K562 (cell line): ENCODE results near the gene ELK4. TPM values are rescaled to one million over a fixed set of nuclear protein-coding genes. Genes with fewer than 3 reads are reported as not detected.
A peak's percentile ranks its signal among the peaks of the same experiment; 100 is the strongest.

Experiments
- ARHGAP35 ChIP-seq: fragments of 450-650 bp; IDR thresholded peaks from 2 replicates; pipeline ENCODE4 v1.6.1; 2018; ENCODE audit not compliant: partially characterized antibody
- CREM ChIP-seq: IDR thresholded peaks from 2 replicates; pipeline ENCODE4 v1.6.1; 2014; ENCODE audit warnings: antibody characterized with exemption, low read depth
- GATAD2A ChIP-seq: fragments of 450-650 bp; IDR thresholded peaks from 2 replicates; pipeline ENCODE4 v1.6.1; 2017
- KLF1 ChIP-seq: fragments of 450-650 bp; IDR thresholded peaks from 2 replicates; pipeline ENCODE4 v1.6.1; 2016; ENCODE audit warnings: missing genetic modification characterization, missing compliant biosample characterization
- MECOM ChIP-seq: fragments of 250-450 bp; sonication (Bioruptor Pico); IDR thresholded peaks from 2 replicates; pipeline ENCODE4 v1.8.0; 2022; ENCODE audit warnings: inconsistent platforms
- NCOA4 ChIP-seq: fragments of 450-650 bp; IDR thresholded peaks from 2 replicates; pipeline ENCODE4 v1.6.1; 2018; ENCODE audit warnings: mild to moderate bottlenecking; ENCODE audit not compliant: partially characterized antibody
- NELFE ChIP-seq: IDR thresholded peaks from 2 replicates; pipeline ENCODE4 v1.6.1; 2011; ENCODE audit warnings: mild to moderate bottlenecking; ENCODE audit not compliant: insufficient read depth, insufficient read length
- PHB2 ChIP-seq: fragments of 450-650 bp; IDR thresholded peaks from 2 replicates; pipeline ENCODE4 v1.6.1; 2017; ENCODE audit warnings: low read depth
- RFX5 ChIP-seq: IDR thresholded peaks from 2 replicates; pipeline ENCODE4 v1.6.1; 2011; ENCODE audit warnings: low read depth, mild to moderate bottlenecking, improper control_type of control experiment, low read length
- STAG1 ChIP-seq: sonication (generic); formaldehyde crosslinking; IDR thresholded peaks from 2 replicates; pipeline ENCODE4 v1.5.0; 2020; ENCODE audit warnings: missing genetic modification reagents, borderline replicate concordance
- STAT5B ChIP-seq: fragments of 250-450 bp; sonication (Bioruptor Pico); IDR thresholded peaks from 2 replicates; pipeline ENCODE4 v1.8.0; 2021; ENCODE audit warnings: mild to moderate bottlenecking, inconsistent platforms
- TAF1 ChIP-seq: IDR thresholded peaks from 2 replicates; pipeline ENCODE4 v1.6.1; 2011; ENCODE audit warnings: mild to moderate bottlenecking, low read length, moderate library complexity; ENCODE audit not compliant: insufficient read depth, control insufficient read depth, severe bottlenecking; ENCODE audit errors: extremely low read depth
- TEAD4 ChIP-seq, 2 experiments: sonication (generic) in 1 of 2; formaldehyde crosslinking in 1 of 2; IDR thresholded peaks; 2 replicates each; pipeline versions ENCODE4 v1.6.1 to v1.8.0; 2012 to 2022; ENCODE audit warnings: borderline replicate concordance in 1 of 2, inconsistent platforms in 1 of 2, low read length in 1 of 2, mild to moderate bottlenecking in 1 of 2, missing genetic modification reagents in 1 of 2
- ZBTB7A ChIP-seq: IDR thresholded peaks from 2 replicates; pipeline ENCODE4 v1.6.1; 2011; ENCODE audit warnings: low read depth, mild to moderate bottlenecking, low read length, moderate library complexity, borderline replicate concordance; ENCODE audit not compliant: control insufficient read depth
- ZBTB9 ChIP-seq: fragments of 450-650 bp; formaldehyde crosslinking; IDR thresholded peaks from 2 replicates; pipeline ENCODE4 v1.4.0; 2020; ENCODE audit warnings: mild to moderate bottlenecking, moderate library complexity
- ZNF444 ChIP-seq: fragments of 250-450 bp; sonication (Bioruptor Pico); IDR thresholded peaks from 2 replicates; pipeline ENCODE4 v1.4.0; 2020; ENCODE audit warnings: mild to moderate bottlenecking, moderate library complexity
- polyA plus RNA-seq, 8 experiments: library from polyadenylated mRNA; depleted of rRNA in 4 of 8; stranded (reverse) in 5 of 8; unstranded in 3 of 8; fragments of >200 nt; fragmentation: Nextera tagmentation in 2 of 8; fragmentation: Illumina TruSeq in 1 of 8; extraction: Ambion mirVana in 2 of 8; extraction: Trizol in 1 of 8; gene quantifications; 2 replicates each; pipeline versions ENCODE4 v1.2.1 to v1.2.3, GENCODE V29; 2011 to 2014; ENCODE audit warnings: inconsistent platforms in 1 of 8, missing spikeins in 1 of 8
- total RNA-seq, 7 experiments: library from RNA; depleted of rRNA in 6 of 7; stranded (reverse); fragments of >200 nt in 6 of 7; fragmentation: Illumina TruSeq in 2 of 7; extraction: Trizol in 2 of 7; gene quantifications; 2 replicates each; pipeline versions ENCODE4 v1.2.1 to v1.2.3, GENCODE V29; 2011 to 2021; ENCODE audit warnings: low replicate concordance in 1 of 7
- TF ChIP-seq, protein P1 (sequence below): fragments of 450-650 bp; IDR thresholded peaks from 2 replicates; pipeline ENCODE4 v1.6.1; 2017; ENCODE audit warnings: antibody characterized with exemption, mild to moderate bottlenecking
- TF ChIP-seq, protein P2 (sequence below), 3 experiments: IDR thresholded peaks in 2 of 3; conservative IDR thresholded peaks in 1 of 3; 2 replicates each; pipeline ENCODE4 v1.5.1; 2011 to 2012; ENCODE audit warnings: low read length in 3 of 3, mild to moderate bottlenecking in 3 of 3, control low read depth in 2 of 3, improper control_type of control experiment in 1 of 3, inconsistent platforms in 1 of 3, low read depth in 1 of 3, mixed read lengths in 1 of 3, moderate library complexity in 1 of 3; ENCODE audit not compliant: insufficient read depth in 2 of 3
- TF ChIP-seq, protein P3 (sequence below): fragments of 450-650 bp; IDR thresholded peaks from 2 replicates; pipeline ENCODE4 v1.6.1; 2016; ENCODE audit warnings: borderline replicate concordance

The ELK4 gene
- total and polyA plus RNA-seq, 9 of the 15 experiments (the other 6 are each of a cell fraction or from before 2014, with no cell fraction given): 2.0 to 21.7 (median 9.2) TPM

GRCh38 chr1:205658943-205659581, 27.3 kb upstream of the ELK4 start (continued):
- TF ChIP-seq, protein P1, sequence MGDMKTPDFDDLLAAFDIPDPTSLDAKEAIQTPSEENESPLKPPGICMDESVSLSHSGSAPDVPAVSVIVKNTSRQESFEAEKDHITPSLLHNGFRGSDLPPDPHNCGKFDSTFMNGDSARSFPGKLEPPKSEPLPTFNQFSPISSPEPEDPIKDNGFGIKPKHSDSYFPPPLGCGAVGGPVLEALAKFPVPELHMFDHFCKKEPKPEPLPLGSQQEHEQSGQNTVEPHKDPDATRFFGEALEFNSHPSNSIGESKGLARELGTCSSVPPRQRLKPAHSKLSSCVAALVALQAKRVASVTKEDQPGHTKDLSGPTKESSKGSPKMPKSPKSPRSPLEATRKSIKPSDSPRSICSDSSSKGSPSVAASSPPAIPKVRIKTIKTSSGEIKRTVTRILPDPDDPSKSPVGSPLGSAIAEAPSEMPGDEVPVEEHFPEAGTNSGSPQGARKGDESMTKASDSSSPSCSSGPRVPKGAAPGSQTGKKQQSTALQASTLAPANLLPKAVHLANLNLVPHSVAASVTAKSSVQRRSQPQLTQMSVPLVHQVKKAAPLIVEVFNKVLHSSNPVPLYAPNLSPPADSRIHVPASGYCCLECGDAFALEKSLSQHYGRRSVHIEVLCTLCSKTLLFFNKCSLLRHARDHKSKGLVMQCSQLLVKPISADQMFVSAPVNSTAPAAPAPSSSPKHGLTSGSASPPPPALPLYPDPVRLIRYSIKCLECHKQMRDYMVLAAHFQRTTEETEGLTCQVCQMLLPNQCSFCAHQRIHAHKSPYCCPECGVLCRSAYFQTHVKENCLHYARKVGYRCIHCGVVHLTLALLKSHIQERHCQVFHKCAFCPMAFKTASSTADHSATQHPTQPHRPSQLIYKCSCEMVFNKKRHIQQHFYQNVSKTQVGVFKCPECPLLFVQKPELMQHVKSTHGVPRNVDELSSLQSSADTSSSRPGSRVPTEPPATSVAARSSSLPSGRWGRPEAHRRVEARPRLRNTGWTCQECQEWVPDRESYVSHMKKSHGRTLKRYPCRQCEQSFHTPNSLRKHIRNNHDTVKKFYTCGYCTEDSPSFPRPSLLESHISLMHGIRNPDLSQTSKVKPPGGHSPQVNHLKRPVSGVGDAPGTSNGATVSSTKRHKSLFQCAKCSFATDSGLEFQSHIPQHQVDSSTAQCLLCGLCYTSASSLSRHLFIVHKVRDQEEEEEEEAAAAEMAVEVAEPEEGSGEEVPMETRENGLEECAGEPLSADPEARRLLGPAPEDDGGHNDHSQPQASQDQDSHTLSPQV: no peak
- no peak for TF ChIP-seq TEAD4 (IDR thresholded peaks at IDR 0.05; ENCODE audit: low read length)
- TF ChIP-seq TEAD4 (CRISPR knock-in tag; IDR thresholded peaks at IDR 0.05; ENCODE audit: borderline replicate concordance): no peak
- TF ChIP-seq NCOA4: no peak
- no peak for TF ChIP-seq ZNF444 (CRISPR knock-in tag)
- no peak for TF ChIP-seq NELFE
- no peak for TF ChIP-seq ARHGAP35
- TF ChIP-seq STAT5B: no peak
- no peak for TF ChIP-seq MECOM (CRISPR knock-in tag)
- no peak for TF ChIP-seq TAF1
- TF ChIP-seq, protein P2, sequence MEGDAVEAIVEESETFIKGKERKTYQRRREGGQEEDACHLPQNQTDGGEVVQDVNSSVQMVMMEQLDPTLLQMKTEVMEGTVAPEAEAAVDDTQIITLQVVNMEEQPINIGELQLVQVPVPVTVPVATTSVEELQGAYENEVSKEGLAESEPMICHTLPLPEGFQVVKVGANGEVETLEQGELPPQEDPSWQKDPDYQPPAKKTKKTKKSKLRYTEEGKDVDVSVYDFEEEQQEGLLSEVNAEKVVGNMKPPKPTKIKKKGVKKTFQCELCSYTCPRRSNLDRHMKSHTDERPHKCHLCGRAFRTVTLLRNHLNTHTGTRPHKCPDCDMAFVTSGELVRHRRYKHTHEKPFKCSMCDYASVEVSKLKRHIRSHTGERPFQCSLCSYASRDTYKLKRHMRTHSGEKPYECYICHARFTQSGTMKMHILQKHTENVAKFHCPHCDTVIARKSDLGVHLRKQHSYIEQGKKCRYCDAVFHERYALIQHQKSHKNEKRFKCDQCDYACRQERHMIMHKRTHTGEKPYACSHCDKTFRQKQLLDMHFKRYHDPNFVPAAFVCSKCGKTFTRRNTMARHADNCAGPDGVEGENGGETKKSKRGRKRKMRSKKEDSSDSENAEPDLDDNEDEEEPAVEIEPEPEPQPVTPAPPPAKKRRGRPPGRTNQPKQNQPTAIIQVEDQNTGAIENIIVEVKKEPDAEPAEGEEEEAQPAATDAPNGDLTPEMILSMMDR (IDR thresholded peaks at IDR 0.05 in 2 of 3, conservative IDR thresholded peaks at IDR 0.05 in 1 of 3; ENCODE audit: insufficient read depth in 2 of 3, low read depth in 1 of 3, low read length in 3 of 3): peak; percentile 96
- TF ChIP-seq KLF1: no peak
- TF ChIP-seq GATAD2A: no peak
- peak; percentile 65; the same call in 1 of the 2 replicates for TF ChIP-seq ZBTB7A
- TF ChIP-seq RFX5: no peak
- TF ChIP-seq CREM: peak; percentile 71
- peak; percentile 21; the same call in 1 of the 2 replicates for TF ChIP-seq ZBTB9 (CRISPR knock-in tag)
- TF ChIP-seq, protein P3, sequence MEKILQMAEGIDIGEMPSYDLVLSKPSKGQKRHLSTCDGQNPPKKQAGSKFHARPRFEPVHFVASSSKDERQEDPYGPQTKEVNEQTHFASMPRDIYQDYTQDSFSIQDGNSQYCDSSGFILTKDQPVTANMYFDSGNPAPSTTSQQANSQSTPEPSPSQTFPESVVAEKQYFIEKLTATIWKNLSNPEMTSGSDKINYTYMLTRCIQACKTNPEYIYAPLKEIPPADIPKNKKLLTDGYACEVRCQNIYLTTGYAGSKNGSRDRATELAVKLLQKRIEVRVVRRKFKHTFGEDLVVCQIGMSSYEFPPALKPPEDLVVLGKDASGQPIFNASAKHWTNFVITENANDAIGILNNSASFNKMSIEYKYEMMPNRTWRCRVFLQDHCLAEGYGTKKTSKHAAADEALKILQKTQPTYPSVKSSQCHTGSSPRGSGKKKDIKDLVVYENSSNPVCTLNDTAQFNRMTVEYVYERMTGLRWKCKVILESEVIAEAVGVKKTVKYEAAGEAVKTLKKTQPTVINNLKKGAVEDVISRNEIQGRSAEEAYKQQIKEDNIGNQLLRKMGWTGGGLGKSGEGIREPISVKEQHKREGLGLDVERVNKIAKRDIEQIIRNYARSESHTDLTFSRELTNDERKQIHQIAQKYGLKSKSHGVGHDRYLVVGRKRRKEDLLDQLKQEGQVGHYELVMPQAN: no peak
- TF ChIP-seq STAG1 (CRISPR knock-in tag): peak; percentile 94
- TF ChIP-seq PHB2: no peak
